Rectal smooth muscle tissue (tissue), 1 donor: ENCODE results near the gene THSD4.
"Not testable (repeated sequence)": the region's sequence is repeated elsewhere in the genome, so short reads cannot be mapped to it uniquely, and the experiment has no call there.

ENCODE experiments used
- H3K27ac ChIP-seq: one replicate; pipeline ENCODE4 v1.7.0; 2013; ENCODE audit warnings: low read depth, low read length, inconsistent platforms
- H3K27me3 ChIP-seq: one replicate; pipeline ENCODE4 v1.7.0; 2013; ENCODE audit warnings: low read length; ENCODE audit not compliant: control insufficient read depth, insufficient read depth
- H3K36me3 ChIP-seq: one replicate; pipeline ENCODE4 v1.7.0; 2013; ENCODE audit warnings: low read length; ENCODE audit not compliant: control insufficient read depth, insufficient read depth
- H3K4me1 ChIP-seq: one replicate; pipeline ENCODE4 v1.7.0; 2013; ENCODE audit warnings: low read length; ENCODE audit not compliant: control insufficient read depth, insufficient read depth
- H3K4me3 ChIP-seq: one replicate; pipeline ENCODE4 v1.7.0; 2013; ENCODE audit warnings: low read length
- H3K9ac ChIP-seq: one replicate; pipeline ENCODE4 v1.7.0; 2013; ENCODE audit warnings: low read length

The THSD4 gene

DNA sequence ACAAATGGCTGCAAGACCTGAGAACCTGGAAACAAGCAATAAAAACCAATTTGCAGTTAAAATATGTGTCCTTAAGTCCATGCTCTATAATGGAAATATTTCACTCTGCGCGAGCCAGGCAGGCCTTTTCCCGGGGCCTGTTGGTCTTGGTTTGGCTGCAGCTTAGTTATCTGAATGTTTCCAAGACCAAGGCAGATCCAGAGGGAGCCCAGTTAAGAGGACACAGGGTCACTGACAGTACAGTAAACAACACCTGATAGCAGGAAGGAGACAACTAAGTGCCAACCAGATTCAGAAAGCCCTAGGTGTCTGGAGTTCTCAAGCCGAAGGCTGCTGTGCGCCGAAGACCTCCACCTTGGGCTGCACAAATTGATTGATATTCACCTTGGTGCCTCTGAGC is 32.8 kb downstream of the THSD4 start:
- Histone ChIP-seq H3K27ac (no peak overlapping the region), H3K27me3 (no peaks in the 10 kb centered on the region), H3K36me3 (no peaks in the 10 kb centered on the region), H3K9ac (no peak overlapping the region), H3K4me3 (no peak overlapping the region), H3K4me1 (peaks cover 16% of the 10 kb centered on the region)

DNA sequence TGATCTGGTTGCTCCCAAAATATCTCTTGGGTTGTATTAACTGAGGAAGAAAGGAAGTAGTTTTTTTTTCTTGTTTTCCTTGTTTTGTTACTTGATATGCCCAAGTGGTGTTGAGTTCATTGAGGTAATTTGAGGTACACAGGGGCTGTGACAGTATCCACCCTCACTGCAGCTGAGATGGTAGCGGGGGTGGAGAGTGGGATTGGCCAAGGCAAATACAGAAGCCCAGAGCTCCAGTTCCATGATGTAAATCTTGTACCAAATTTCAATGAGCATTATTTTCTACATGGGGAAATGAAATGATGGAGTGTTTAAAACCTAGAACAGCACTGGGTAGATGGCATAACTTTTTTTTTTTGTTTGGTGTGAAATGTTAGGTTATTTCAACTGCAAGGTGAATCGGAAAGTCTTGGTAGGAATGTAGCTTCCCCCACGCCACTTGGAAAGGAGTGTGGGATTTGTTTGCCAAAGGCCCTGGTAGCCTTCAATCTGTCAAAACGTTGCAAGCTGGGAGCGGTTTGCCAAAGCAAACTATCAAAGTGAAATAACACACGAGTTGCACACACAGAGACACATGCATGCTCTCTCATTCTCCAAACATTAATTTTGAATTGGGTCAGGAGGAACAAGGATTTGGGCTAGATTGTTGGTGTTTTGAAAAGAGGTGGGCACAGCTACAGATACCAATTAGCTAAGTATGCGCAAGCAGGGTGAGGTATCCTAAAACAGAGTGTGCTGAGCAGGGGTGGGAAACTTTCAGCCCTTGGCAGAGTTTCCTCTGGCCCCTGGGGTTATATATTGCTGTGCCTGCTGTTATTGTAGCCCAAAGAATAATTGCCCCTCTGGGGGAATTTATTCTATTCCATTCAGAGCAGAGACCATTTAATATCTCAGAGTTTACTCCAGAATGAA is 34.6 kb downstream of the THSD4 start:
- Histone ChIP-seq H3K9ac (no peak overlapping the region), H3K27me3 (no peaks in the 10 kb centered on the region), H3K4me3 (no peak overlapping the region), H3K4me1 (peaks cover 15% of the 10 kb centered on the region), H3K27ac (no peak overlapping the region), H3K36me3 (no peaks in the 10 kb centered on the region)

DNA sequence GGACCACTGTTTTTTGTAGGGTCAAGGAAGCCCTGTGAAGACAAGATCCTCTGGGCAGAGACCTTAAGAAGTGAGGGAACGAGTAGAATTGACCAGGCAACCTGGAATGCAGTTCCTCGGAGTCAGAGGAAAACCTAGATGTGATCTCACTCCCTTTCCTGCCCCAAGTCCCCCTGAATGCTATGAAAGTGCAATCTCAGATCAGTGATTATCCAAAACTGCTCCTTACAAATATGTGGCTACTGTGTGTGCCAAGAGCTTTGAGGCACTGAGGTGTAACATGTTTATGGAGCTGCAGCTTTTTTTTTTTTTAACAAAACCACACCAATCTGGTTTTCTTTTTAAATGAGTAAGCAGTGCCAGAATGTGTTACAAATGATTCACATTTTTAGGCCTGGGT is 35.8 kb downstream of the THSD4 start:
- no peak overlapping the region for H3K9ac ChIP-seq
- H3K36me3 ChIP-seq, result no peaks in the 10 kb centered on the region
- H3K27me3 ChIP-seq, result no peaks in the 10 kb centered on the region
- H3K4me3 ChIP-seq, result no peak overlapping the region
- H3K27ac ChIP-seq, result no peak overlapping the region
- peaks cover 11% of the 10 kb centered on the region for H3K4me1 ChIP-seq

DNA sequence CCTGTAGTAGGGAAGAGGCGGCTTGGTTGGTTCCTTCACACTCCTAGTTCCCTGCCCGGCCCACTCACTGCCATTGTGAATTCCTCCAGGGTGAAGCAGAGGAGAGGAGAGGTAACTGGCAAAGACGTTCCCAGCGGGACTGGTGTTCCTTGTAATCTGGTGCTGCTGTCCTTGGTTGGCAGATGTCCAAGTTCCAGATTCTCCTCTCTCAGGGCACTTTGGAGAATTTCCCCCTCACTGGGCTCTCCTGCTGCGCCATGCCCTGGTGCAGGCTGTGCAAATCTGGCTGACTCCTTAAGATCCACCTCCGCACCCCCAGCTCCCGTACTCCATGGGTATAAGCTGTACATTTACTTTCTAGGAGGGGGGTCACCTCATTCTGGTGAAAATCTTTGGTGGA is 37.3 kb downstream of the THSD4 start:
- no peak overlapping the region for H3K4me3 ChIP-seq
- H3K4me1 ChIP-seq, result peaks cover 11% of the 10 kb centered on the region
- no peak overlapping the region for H3K27ac ChIP-seq

DNA sequence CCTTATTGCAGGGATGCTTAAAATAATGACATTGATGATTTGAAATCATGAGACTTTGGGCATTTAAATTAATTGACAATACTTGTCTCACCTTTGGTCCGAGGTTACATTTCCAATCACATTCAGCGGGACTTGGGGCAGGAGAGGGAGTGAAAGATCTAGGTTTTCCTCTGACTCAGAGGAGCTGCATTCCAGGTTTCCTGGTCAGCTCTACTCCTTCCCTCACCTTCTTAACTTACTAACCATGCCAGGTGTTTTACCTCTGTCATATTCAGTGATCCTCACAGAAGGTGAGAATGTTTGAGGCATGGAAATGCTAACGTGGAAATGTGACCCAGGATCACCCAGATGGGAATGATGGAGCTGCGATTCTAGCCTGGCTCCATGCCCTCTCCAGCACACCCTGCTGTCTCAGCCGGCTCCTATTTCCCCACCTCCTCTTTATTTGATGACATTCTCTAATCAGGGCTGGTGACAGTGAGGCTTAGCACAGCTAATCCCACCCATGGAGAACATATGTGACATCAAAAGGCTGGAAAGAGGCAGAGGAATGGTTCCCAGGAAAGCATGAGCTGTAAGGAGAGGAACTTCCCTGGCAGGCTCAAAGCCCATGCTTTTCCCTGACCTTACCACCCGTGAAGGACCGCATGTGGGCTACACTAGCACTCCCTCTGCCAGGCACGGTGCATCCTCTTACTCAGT is 38.7 kb downstream of the THSD4 start:
- Histone ChIP-seq H3K9ac (no peak overlapping the region), H3K4me3 (no peak overlapping the region), H3K4me1 (peaks cover 11% of the 10 kb centered on the region), H3K27me3 (no peaks in the 10 kb centered on the region), H3K36me3 (no peaks in the 10 kb centered on the region), H3K27ac (no peak overlapping the region)

More for the DNA sequence above, 37.3 kb downstream of the THSD4 start:
- Histone ChIP-seq H3K36me3 (no peaks in the 10 kb centered on the region), H3K9ac (no peak overlapping the region), H3K27me3 (no peaks in the 10 kb centered on the region)

DNA sequence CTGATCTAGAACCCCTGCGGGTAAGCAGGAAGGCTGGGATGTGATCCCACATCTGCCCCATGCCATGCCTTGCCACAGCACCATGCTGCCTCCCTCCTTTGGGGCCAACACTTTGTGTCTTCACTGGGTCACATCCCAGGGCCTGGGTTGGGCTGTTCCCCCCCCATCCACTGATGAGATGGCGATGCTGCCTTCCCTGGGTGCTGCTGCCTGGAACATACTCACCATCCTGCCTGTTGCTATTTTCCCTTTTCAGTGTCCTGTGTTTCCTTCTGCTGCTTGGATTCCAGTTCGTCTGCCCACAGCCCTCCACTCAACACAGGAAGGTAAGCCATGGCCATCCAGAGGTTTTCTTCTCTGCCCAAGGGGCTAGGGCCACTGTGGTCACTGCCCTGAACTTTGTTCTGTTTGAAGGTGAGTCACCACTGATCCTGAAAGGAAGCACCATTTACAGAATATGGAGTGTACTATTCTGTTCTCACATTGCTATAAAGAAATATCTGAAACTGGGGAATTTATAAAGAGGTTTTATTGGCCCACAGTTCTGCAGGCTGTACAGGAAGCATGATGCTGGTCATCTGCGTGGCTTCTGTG is 39.4 kb downstream of the THSD4 start:
- peaks cover 11% of the 10 kb centered on the region for H3K4me1 ChIP-seq
- no peaks in the 10 kb centered on the region for H3K27me3 ChIP-seq
- no peak overlapping the region for H3K4me3 ChIP-seq
- no peak overlapping the region for H3K9ac ChIP-seq
- no peak overlapping the region for H3K27ac ChIP-seq
- H3K36me3 ChIP-seq, result no peaks in the 10 kb centered on the region

DNA sequence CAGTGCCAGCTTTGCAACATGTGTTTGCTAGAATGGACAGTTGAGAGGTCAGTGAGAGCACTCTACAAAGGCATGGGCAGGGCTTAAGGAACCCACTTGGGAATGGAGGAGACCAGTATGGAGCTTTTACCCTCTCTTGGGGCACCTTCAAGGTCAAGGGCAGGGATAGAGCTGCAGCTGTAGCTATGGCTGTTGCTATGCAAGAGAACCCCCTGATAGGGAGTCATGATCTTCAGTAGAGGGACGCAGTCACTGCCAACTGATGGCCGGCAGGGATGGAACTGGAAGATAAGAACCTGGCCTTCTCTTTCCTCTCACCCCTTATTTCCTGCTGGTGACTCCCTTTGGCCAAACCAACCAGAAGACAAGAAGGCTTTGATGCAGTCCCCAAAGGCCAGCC is 40.3 kb downstream of the THSD4 start:
- Histone ChIP-seq H3K36me3 (no peaks in the 10 kb centered on the region), H3K9ac (no peak overlapping the region)

DNA sequence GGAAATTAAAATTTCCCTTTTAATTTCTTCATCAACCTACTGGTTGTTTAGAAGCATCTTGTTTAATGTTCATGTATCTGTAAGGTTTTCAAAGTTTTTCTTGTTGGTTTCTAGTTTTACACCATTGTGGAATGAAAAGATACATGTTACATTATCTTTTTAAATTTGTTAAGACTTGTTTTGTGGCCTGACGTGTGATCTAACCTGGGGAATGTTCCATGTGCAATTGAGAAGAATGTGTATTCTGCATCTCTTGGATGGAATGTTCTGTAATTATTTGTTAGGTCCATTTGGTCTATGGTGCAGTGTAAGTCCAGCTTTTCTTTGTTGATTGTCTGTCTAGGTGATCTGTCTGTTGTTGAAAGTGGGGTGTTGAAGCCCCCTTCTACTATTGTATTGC is 45.7 kb downstream of the THSD4 start:
- Histone ChIP-seq H3K4me3 (no peak overlapping the region), H3K27me3 (no peaks in the 10 kb centered on the region), H3K27ac (no peak overlapping the region), H3K9ac (no peak overlapping the region), H3K4me1 (no peaks in the 10 kb centered on the region), H3K36me3 (no peaks in the 10 kb centered on the region)

More for the DNA sequence above, 40.3 kb downstream of the THSD4 start:
- Histone ChIP-seq H3K27me3 (no peaks in the 10 kb centered on the region), H3K4me1 (peaks cover 11% of the 10 kb centered on the region), H3K4me3 (no peak overlapping the region), H3K27ac (no peak overlapping the region)

DNA sequence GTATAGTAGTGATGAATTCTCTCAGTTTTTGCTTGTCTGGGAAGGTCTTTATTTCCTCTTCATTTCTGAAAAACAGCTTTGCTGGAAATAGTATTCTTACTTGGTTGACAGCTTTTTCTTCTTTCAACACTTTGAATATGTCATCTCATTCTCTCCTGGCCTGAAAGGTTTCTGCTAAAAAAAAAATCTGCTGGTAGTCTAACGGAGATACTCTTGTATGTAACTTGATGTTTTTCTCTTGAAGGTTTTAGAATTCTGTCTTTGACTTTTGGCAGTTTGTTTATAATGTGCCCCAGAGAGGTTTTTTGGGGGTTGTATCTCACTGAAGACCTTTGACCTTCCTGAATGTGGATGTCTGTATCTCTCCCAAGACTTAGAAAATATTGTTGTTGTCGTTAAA is 47.0 kb downstream of the THSD4 start:
- Histone ChIP-seq H3K36me3 (no peaks in the 10 kb centered on the region), H3K9ac (no peak overlapping the region), H3K4me3 (no peak overlapping the region), H3K27me3 (no peaks in the 10 kb centered on the region), H3K27ac (no peak overlapping the region), H3K4me1 (no peaks in the 10 kb centered on the region)

DNA sequence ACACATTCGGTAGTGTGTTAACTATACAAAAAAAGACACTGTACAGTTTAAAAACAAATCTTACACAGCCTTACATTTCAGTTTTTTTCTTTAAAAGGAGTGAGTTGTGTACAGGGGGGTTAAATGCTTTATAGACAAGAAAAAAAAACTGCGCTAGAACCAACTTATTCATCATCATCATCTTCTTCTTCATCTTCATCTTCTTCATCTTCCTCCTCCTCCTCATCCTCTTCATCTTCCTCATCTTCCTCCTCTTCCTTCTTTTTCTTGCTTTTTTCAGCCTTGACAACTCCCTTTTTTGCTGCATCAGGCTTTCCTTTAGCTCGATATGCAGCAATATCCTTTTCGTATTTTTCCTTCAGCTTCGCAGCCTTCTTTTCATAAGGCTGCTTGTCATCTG is 49.3 kb downstream of the THSD4 start:
- H3K4me3 ChIP-seq, H3K36me3 ChIP-seq, H3K9ac ChIP-seq, H3K27me3 ChIP-seq, H3K27ac ChIP-seq, H3K4me1 ChIP-seq: not testable (repeated sequence)

DNA sequence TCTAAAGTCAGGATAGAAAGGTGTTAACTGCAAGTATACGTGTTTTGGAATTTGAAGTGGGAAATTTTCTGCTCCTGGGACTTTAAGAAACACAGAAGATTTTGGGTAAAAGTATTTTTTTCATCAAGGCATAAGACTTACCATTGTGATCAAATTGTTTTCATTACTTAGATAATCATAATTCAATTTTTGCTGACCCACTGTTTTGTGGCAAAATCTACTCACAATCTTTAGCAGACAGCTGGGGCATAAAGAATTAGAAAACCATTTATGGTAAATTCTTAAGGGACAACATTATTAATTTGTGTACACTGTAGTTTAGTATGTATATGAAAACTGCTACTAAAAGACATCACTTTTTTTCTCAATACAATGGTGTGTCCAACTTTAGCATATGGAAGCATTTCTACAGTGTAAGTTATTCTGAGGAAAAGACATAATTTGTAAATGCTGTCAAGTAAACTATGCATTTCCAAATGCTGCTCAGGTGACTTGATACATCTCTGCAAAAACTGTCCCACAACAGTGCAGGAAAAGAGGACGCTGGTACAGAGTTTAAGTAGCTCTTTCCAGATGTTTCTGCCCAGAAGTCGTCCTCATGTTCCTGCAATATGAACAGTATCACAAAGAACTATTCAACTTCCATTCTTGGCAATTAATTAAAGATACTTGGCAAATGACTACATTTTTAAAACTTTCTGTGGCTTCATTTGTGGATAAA is 52.3 kb downstream of the THSD4 start:
- no peak overlapping the region for H3K9ac ChIP-seq
- no peaks in the 10 kb centered on the region for H3K36me3 ChIP-seq
- H3K27me3 ChIP-seq, result no peaks in the 10 kb centered on the region
- no peak overlapping the region for H3K4me3 ChIP-seq
- no peaks in the 10 kb centered on the region for H3K4me1 ChIP-seq
- no peak overlapping the region for H3K27ac ChIP-seq

DNA sequence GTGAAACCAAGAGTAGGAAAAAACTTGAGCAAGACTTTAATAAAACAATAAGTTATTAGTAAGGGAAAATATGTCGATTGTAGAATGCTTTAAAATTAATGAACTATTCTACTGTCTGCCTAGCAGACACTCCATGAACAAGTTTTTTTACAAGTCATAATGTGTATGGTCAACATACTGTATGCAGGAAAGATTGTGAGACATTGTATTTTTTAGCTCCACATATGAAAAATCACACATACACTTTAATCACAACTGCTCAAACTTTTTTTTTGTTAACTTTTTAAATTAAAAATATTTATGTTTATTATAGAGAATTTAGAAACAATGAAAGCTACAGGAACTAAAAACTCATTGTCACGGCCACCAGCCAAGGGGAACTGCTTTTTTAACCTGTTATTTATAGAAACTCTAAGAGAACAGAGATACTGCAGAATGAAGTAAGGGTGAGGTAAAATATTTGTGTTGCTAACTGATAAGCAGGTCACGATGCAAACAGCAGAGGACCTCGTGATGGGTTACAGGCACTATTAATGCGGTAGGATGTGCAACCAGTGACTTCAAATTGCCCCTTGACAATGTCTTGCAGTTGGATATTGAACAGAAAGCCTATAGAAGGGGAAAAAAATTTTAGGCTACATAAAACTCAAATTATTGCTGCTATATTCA is 53.0 kb downstream of the THSD4 start:
- Histone ChIP-seq H3K4me3 (no peak overlapping the region), H3K4me1 (no peaks in the 10 kb centered on the region), H3K27me3 (no peaks in the 10 kb centered on the region), H3K9ac (no peak overlapping the region), H3K36me3 (no peaks in the 10 kb centered on the region), H3K27ac (no peak overlapping the region)
